Stomach (tissue), 4 donors: ENCODE data around the gene CENPP.

Experiments
- CTCF ChIP-seq, 7 experiments: fragments of 450-650 bp in 4 of 7; fragments of 200-600 bp in 3 of 7; sonication (generic) in 3 of 7; IDR thresholded peaks; one replicate each; pipeline ENCODE4 v1.5.1; 2016 to 2019; ENCODE audit warnings: antibody characterized with exemption in 7 of 7, control low read depth in 2 of 7, mild to moderate bottlenecking in 1 of 7
- POLR2A ChIP-seq, 4 donors: fragments of 450-650 bp; IDR thresholded peaks; one replicate each; pipeline ENCODE4 v1.6.1; 2016; ENCODE audit warnings: antibody characterized with exemption in 4 of 4, control low read depth in 2 of 4, mild to moderate bottlenecking in 1 of 4, moderate library complexity in 1 of 4
- POLR2AphosphoS5 ChIP-seq, 3 donors: sonication (generic); formaldehyde crosslinking; IDR thresholded peaks; one replicate each; pipeline ENCODE4 v1.6.1; 2016; ENCODE audit warnings: antibody characterized with exemption in 3 of 3

GRCh38 chr9:92289708-92290390, 35.9 kb upstream of the CENPP start:
- no peak for TF ChIP-seq CTCF (IDR thresholded peaks at IDR 0.05)
- TF ChIP-seq POLR2A (IDR thresholded peaks at IDR 0.05), result no peak
- no peak for TF ChIP-seq POLR2AphosphoS5 (IDR thresholded peaks at IDR 0.05)
